GM18873 (cell line): ENCODE results near the gene CPXM1.
"Not testable (repeated sequence)": the region's sequence is repeated elsewhere in the genome, so short reads cannot be mapped to it uniquely, and the experiment has no call there.

Experiments used
- ATAC-seq: cut with Tn5 transposase; IDR thresholded peaks from one replicate; pipeline ENCODE4 v1.9.1; 2021; ENCODE audit warnings: mild to moderate bottlenecking, moderate library complexity, moderate number of reproducible peaks; ENCODE audit not compliant: unreplicated experiment, low FRiP score

The CPXM1 gene

GRCh38 chr20:2800521-2801285 is at the start of gene CPXM1:
CPXM1 (minus strand) TSS chr20:2800627; CDS start chr20:2800572, 55 bp downstream.
- peak; percentile 46 for ATAC-seq

DNA sequence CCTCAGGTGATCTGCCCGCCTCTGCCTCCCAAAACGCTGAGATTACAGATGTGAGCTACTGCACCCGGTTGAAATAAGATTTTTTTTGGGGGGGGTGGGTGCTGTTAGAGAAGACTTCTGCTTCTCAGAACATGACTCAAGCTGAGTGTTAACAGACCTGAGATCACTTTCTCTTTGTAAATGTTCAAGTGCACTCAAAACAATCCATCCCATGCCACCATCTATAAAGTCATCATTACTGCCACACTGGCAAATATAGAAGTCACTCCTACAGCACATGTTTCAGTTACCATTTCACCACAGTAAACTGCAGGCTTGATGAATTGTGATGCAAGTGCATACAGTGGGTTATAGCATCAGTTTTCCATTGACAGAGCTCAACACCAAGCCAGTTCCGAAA is 49.1 kb upstream of the CPXM1 start:
- no peak for ATAC-seq

DNA sequence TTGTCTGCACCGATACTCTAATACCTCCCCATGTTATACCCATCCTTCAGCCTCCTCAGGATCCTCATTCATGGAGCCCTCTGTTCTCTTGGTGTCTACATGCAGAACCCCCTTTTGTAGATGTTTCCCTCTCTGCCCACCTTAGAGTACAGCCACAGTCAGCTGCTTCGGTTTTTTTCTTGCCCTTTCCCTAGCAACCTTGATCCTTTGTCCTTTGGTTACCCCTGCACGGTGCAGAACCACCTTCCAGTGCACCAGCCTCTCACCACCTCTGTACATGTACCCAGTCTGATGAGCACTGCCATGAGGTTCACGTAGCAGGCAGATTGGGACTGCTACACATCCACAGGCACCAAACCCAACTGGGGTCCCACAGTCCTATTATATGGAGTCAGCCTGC is 47.4 kb upstream of the CPXM1 start:
- ATAC-seq: no peak

- ATAC-seq: no peak
These were observed 46.3 kb upstream of the CPXM1 start for GRCh38 chr20:2846698-2847097.

- no peak for ATAC-seq
These were observed 45.2 kb upstream of the CPXM1 start for GRCh38 chr20:2845607-2846006.

- ATAC-seq: peak; percentile 27
These were observed 40.6 kb upstream of the CPXM1 start for GRCh38 chr20:2840967-2841531.

- peak; percentile 75 for ATAC-seq
These were observed 39.9 kb upstream of the CPXM1 start, which contains the start of the genes PCED1A and VPS16 for GRCh38 chr20:2840138-2840966. PCED1A (minus strand) TSS chr20:2840655; CDS start chr20:2839912, 743 bp downstream. VPS16 (plus strand) TSS chr20:2840745; CDS start chr20:2840775, 30 bp downstream.

DNA sequence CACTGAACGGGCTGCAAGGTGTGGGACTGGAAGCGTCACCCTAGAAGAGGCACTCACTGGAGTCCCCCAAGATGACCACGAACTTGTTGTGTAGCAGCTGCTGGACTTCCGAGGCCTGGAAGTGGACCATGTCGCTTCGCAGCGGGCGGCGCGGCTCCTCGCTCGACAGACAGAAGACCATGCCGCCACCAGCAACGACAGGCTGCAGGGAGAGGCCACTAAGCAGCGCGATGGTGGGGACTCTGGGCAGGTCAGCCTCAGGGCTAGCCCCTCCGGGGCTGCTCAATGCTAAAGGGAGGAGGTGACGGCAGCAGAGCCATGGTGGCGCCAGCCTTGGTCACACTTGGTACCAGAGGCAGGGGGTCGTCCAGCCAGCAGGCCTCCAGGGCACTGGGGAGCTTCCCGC is 39.3 kb upstream of the CPXM1 start:
- ATAC-seq: no peak

- no peak for ATAC-seq
These were observed 38.6 kb upstream of the CPXM1 start for GRCh38 chr20:2838847-2839671.

- no peak for ATAC-seq
These were observed 37.9 kb upstream of the CPXM1 start for GRCh38 chr20:2838170-2838797.

DNA sequence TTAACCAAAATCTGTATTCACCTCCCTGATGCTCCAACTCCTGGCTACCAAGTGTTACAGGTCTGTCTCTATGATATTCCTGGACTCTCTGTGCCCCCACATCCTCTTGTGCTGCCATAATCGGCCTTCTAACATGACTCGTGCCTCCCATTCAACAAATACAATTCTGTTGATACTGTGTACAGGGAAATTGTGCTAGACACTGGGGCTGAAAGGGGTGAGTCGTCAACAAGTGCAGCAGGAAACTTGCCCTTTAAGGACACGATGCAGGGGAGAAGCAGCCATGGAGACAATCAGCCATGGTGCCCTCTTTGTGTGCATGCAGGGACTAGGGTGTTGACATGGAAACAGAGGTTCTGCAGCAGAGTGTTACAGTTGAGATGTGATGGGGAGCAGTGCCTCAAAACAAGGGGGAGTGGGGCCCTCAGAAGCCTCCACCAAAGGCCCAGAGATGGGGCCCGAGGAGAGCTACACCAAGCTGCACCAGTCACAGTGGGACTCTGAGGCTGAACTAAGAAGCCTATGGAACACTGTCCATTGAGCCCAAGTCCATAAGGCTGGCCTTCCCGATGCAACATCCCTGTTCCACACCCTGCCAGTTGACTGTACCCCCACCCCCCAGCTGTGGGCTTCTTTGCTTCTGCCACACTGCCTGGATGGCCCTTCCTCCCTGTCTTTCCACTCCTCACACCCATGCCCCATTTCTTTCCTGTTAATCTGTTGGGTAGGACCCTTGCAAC is 37.0 kb upstream of the CPXM1 start:
- no peak for ATAC-seq

DNA sequence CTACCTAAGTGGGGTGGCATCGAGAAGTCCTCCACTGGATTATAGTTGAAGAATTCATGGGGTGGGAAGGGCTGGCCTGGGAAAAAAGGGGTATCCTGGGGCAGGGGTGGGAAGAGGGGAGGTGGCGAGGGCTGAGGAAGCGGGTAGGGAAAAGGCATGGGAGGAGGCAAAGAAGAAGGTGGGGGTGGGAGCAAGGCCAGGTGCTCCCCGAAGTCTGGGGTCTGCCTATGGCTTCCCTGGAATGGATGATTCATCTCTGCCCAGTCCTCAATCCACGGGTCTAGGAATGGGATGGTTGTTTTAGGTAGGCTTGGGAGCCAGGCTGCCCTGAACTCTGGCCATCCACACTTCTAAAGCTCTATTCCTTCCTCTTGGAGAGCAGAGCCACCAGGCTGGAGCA is 35.6 kb upstream of the CPXM1 start:
- no peak for ATAC-seq

DNA sequence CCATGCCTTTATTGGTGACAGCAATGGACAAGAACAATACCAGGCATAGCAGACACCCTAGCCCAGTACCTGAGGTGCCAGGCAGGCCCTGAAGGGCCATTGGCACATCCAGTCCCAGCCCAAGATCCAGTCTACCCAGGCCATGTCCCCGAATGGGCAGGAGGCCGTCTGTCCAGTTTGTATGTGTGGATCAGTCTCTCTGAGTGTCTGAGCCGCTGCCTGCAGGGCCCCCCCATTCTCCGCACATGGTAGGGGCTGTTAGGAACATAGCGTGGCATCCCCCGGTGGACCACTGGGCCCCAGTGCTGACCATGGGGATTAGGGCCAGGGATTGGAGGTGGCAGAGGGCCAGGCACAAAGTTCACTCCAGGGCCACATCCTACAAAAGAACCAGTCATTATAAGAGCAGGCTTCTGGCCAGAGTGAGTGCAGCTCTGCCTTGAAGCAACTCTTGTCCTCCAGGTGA is 34.9 kb upstream of the CPXM1 start:
- no peak for ATAC-seq

DNA sequence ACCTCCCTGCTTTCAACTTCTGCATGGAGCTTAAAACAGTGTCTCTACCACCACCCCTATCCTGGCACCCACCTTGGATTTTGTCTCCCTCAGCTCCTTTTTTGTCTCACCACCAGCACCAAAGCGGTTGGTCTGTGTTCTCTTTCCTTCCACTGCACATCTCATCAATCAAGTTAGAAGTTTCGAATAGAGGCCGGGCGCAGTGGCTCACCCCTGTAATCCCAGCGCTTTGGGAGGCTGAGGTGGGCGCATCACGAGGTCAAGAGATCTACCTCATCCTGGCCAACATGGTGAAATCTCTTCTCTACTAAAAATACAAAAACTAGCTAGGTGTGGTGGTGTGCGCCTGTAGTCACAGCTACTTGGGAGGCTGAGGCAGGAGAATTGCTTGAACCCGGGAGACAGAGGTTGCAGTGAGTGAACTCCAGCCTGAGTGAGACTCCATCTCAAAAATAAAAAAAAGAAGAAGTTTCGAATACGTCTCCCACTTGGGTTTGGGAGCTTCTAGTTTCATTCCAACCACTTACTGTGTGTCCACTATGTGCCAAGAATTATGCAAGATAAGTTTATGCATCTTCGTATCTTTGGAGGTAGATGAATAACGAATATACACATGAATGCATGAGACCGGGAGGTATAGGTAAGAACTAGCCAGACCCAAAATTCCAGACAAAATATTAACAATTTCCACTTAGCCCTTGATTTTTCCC is 34.1 kb upstream of the CPXM1 start:
- ATAC-seq: no peak

DNA sequence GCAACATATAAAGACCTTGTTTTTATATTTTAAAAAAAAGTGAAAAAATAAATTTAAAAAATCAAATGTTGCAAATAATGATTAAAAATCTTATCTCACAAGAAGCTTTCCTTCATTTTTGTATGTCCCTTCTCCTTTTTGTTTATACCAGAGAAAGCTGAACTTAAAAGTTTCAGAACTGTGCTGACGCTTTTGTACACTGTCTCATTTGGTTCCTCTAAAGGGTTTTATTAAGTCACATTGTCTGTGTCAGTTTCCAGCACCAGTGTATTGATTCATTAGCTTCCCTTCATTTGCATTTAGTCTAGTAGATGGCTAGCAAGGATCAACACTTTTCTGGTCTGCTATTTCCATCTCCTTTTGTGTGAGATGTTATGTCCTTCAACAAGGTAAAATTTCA is 33.3 kb upstream of the CPXM1 start:
- no peak for ATAC-seq

DNA sequence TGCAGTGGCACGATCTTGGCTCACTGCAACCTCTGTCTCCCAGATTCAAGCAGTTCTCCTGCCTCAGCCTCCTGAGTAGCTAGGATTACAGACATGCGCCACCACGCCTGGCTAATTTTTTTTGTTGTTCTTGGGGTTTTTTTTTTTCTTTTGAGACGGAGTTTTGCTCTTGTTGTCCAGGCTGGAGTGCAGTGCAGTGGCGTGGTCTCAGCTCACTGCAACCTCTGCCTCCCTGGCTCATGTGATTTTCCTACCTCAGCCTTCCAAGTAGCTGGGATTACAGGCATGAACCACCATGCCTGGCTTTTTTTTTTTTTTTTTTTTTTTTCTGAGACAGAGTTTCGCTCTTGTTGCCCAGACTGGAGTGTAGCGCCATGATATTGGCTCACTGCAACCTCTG is 30.8 kb upstream of the CPXM1 start:
- ATAC-seq: not testable (repeated sequence)

DNA sequence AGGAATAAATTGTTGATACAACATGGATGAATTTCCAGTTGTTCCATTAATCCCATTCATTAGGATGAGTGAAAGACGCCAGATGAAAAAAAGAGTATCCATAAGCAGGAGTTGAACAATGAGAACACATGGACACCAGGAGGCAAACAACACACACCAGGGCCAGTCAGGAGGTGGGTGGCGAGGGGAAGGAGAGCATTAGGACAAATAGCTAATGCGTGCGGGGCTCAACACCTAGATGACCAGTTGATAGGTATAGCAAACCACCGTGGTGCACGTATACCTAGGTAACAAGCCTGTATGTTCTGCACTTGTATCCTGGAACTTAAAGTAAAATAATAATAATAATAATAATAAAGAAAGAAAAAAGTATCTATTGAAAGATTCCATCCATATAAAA is 28.9 kb upstream of the CPXM1 start:
- no peak for ATAC-seq

DNA sequence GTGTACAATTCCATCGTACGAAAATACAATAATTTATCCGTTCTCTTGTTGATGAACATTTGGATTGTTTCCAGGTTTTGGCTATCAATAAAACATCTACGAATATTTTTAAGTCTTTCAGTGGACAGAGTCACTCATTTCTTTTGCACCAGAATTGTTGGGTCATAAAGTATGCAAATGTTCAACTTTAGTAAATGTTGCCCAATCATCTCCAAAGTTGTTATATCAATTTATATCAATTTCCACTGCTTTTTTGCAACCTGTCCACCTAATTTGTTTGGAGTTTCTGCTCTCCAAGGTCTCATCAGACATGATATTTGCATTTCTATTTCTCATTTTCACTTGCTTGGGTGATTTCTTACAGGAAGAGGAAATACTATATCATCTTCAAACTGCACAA is 26.2 kb upstream of the CPXM1 start:
- ATAC-seq: no peak
